ENCODE data around the gene SAMD4A.

- TF ChIP-seq CTCF (conservative IDR thresholded peaks at IDR 0.05): no peak
- TF ChIP-seq ZFX (IDR thresholded peaks at IDR 0.05): no peak
Observed at GRCh38 chr14:54672688-54673087, 105.8 kb downstream of the SAMD4A start.

Data from C4-2B (cell line).